CMK (cell line): ENCODE results near the gene CLRN3.

ENCODE experiments used
- DNase-seq: peaks from one replicate; pipeline ENCODE4 v3.0.0-alpha.2; 2010; ENCODE audit warnings: low read depth

CLRN3 gene

DNA sequence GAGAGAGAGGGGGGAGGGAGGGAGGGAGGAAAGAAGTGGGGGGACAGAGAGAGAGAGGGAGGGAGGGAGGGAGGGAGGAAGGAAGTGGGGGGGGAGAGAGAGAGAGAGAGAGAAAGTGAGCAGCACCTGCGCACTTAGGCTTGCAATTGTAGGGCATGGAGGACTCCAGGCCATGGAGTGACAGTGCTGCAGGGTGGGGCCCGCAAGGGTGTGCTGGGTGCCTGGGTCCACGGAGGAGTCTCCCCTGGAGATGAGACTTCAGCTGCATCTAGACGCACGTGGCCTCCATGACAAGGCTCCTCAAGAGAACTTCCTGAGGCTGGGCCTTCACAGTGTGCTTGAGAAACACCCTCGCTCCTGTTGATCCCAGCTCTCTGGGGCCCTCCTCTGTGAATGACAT, 44.5 kb downstream of the CLRN3 start:
- DNase-seq = no peak

DNA sequence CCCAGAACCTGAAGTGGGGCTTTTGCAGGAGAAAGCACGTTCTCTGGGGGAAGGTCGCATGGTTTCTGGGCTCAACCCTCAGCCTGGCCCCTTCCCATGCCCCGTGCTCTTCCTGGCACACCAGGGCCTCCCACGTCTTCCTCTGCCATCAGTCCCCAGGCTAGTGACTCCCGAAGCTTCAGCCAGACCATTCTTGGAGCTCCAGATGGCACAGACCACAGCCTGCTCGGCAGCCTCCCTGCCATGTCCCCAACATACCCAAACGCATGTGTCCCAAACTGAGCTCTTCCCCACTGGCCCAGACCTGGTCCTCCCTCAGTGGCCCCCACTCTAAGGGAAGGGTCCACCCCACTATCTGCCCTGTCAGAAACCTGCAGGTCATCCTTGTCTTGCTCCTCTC, 47.0 kb downstream of the CLRN3 start:
- no peak for DNase-seq

DNA sequence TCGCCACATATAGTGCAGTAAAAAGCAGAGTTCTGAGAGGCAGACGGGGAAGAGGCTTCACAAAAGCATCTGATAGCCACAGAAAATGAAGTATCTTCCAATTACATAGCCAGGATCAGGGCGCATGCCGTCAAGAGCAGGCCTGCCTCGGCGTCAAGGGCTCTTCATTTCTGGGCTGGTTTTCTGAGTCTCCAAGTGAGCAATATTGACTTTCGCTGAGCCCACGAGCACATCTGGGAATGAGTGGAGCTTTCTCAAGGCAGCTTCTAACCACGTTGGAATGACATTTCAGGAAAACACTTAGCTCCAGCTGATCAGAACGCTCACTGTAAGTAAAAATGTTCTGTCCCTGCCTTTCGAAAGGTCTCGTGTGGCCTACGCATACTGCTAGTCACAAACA, 51.9 kb downstream of the CLRN3 start:
- no peak for DNase-seq

DNA sequence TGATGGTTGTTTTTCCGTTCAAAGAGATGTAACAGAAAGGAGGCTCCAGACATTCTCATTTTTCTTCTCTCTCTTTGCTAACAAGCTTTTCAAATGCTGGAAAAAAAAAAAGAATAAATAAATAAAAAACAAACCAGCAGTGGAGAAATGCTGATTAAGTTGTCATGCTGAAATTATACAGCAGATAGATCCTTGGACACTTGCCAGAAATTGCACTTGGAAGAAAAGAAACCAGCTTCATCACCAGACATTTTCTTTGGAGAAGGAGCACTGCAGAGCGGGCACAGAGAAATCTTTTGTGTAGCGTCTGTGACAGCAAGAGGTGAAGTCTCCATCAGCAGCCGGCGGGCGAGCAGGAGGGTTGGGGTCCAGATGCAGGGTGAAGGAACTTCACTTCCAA, 55.8 kb downstream of the CLRN3 start:
- DNase-seq = no peak

DNA sequence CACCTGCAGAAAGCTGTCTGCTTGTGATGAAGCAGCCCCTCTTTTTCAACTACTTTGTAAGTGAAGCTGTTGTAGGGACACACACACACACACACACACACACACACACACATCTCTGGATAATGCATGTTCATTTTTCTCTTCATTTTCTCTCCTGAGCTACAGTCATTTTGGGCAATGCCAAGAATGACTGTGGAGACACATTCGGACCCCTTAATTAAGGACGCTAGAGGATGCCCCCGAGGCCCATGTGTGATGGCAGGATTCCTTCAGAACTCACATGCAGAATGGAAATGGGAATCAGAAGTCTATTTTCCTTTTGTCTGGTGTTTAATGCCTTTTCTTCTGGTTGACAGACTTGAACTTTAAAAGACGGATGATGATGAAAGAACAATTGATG, 56.6 kb downstream of the CLRN3 start:
- DNase-seq = no peak

DNA sequence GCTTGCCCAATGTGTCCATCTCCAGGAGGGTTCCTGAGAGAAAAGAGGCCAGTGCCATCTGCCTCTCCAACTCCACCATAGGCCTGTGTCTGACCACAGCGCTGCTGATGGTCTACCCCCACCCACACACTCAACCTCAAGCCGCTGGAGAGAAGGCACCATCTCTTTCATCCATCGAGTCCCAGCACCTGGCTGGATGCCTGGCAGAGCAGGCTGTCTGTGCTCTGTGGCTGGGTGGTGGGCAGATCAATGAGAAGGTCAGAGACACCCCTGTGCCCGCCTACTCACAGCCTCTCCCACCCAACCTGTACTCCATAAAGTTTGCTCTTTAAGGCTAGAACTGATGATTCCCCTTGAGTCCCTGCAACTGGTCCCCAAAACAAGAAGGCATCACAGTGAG, 58.0 kb downstream of the CLRN3 start:
- DNase-seq = no peak

DNA sequence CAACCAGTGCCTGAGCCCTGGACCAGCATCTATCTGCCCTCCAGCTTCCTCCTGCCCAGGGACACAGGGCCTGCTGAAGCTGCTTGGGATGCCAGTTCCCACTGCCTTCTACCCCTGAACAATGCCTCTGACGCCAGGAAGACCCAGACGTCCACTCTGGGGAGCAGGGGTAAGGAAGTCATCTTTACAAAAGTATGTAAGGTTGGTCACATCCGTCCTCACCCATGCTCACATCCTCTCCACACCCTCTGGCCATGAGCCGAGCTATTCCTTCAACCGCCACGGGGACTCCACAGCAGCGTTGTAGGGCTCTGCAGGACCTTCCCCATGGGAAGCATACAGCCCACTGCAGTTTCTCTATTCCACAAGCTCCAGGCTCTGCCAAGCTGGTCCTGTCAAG, 58.5 kb downstream of the CLRN3 start:
- no peak for DNase-seq

DNA sequence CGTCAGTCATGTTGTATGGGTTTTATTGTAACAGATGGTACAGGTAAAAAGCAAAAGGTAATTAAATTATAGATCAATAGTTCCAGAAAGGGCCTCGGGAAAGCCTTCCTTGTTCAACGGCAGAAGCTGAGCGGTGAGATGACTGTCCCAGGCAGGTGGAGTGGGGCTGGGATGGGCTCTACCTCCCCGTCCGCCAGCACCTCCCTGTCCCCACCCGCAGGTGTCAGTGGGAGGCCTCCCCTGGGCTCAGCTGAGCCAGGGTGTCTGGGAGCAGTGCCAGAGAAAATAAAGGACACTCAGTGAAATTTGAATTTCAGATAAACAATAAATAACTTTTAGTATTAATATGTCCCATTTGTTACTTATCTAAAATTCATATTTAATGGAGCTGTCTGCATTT, 58.9 kb downstream of the CLRN3 start:
- DNase-seq = no peak

DNA sequence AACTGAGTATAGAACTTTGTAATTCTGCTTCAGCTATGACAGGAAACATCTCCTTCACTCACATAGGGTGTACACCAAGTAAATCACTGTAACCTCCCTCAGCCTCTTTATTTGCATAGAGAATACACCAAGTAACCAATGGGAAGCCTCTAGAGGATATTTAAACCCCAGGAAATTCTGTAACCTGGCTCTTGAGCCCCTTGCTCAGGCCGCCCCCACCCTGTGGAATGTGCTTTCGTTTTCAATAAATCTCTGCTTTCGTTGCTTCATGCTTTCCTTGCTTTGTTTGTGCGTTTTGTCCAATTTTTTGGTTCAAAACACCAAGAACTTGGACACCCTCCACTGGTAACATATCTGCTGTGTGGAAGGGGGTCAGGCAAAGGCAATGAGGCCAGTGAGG, 60.2 kb downstream of the CLRN3 start:
- DNase-seq = no peak

DNA sequence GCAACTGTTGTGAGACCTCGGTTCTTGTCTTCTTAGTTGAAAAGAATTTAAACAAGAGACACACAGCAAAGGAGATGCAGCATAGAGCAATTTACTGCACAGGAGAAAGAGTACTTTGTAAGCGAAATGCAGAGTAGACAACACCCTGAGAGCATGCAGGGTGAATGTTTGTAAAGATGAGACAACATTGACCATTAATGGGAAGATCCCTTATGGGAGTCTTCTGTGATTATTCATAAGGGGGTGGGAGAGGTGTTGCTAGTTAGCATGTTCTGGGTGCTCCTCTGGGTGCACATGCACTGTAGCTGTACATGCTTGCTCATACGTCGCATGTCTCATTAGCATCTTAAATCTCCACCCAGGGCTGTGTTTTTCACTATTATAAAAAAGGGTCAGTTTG, 62.3 kb downstream of the CLRN3 start:
- DNase-seq = no peak
